SK-N-MC (cell line): Measurements from ENCODE around the gene TULP3.
"Not testable (repeated sequence)": the region's sequence is repeated elsewhere in the genome, so short reads cannot be mapped to it uniquely, and the experiment has no call there.

Experiments used
- DNase-seq: peaks from one replicate; pipeline ENCODE4 v3.0.0-alpha.2; 2011; ENCODE audit warnings: low read depth, low spot score
- H3K27ac ChIP-seq: fragments of 200-600 bp; sonication (generic); 2 replicates; pipeline ENCODE4 v1.5.1; 2016; ENCODE audit warnings: mixed run types
- H3K36me3 ChIP-seq: fragments of 200-600 bp; sonication (generic); 2 replicates; pipeline ENCODE4 v1.6.1; 2017; ENCODE audit warnings: antibody characterized with exemption, low read length, mixed read lengths; ENCODE audit not compliant: insufficient read depth
- H3K4me3 ChIP-seq: fragments of 200-600 bp; sonication (generic); 2 replicates; pipeline ENCODE4 v1.5.1; 2016
- H3K9ac ChIP-seq: fragments of 200-600 bp; sonication (generic); 2 replicates; pipeline ENCODE4 v1.8.0; 2017; ENCODE audit warnings: mixed run types, mixed read lengths; ENCODE audit not compliant: insufficient read length
- H3K9me3 ChIP-seq: fragments of 200-600 bp; sonication (generic); 2 replicates; pipeline ENCODE4 v1.6.1; 2017; ENCODE audit warnings: low read depth, mild to moderate bottlenecking, antibody characterized with exemption, low read length, moderate library complexity, mixed read lengths
- EZH2 ChIP-seq: fragments of 200-600 bp; sonication (generic); IDR thresholded peaks from one replicate; pipeline ENCODE4 v1.6.1; 2017; ENCODE audit warnings: antibody characterized with exemption
- FOXP2 ChIP-seq: optimal IDR thresholded peaks from 2 replicates; pipeline ENCODE3; 2011; ENCODE audit warnings: mild to moderate bottlenecking, moderate library complexity; ENCODE audit not compliant: insufficient read depth; ENCODE audit errors: extremely low read length, control extremely low read depth
- POLR2AphosphoS5 ChIP-seq: IDR thresholded peaks from 2 replicates; pipeline ENCODE4 v1.6.1; 2012; ENCODE audit warnings: mild to moderate bottlenecking, low read depth, low read length, borderline replicate concordance

TULP3 gene

GRCh38 chr12:2855546-2855945 is 35.1 kb upstream of the TULP3 start:
- no peak for TF ChIP-seq FOXP2
- TF ChIP-seq EZH2 = no peak
- TF ChIP-seq POLR2AphosphoS5 = no peak
- Histone ChIP-seq H3K4me3 (no peak overlapping the region), H3K27ac (no peak overlapping the region), H3K9ac (no peak overlapping the region), H3K9me3 (no peaks in the 10 kb centered on the region), H3K36me3 (peaks cover 27% of the 10 kb centered on the region)
- no peak for DNase-seq

GRCh38 chr12:2856051-2856450 is 34.6 kb upstream of the TULP3 start:
- Histone ChIP-seq H3K9me3 (no peaks in the 10 kb centered on the region), H3K4me3 (no peak overlapping the region), H3K27ac (no peak overlapping the region), H3K9ac (no peak overlapping the region), H3K36me3 (peaks cover 27% of the 10 kb centered on the region)
- TF ChIP-seq FOXP2 (no peak), EZH2 (no peak), POLR2AphosphoS5 (no peak)
- no peak for DNase-seq

DNA sequence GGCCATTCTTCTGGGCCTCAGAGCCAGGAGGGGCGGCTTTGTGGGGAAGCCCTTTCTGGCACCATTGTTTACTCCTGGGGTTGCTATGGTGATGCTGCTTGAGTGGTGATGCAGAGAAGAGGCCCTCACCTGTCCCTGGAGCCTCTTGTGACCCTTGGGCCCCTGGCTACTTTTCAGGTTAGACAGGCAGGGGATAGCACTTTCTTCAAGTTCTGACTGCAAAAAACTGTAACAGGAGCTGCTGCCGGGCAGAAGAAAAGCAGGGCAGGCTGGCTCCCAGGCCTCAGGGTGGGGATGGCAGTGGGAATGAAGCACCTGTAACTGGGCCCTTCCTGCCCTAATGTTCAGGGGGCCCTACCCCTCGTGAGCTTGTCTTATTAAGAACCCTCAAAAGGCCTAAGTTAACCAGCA is 33.7 kb upstream of the TULP3 start, which contains the start of gene TEX52:
Gene TEX52 (minus strand): TSS at position 19 of the 411 bp plus-strand sequence. CDS start 13 bp downstream, at position 6.
- no peak for DNase-seq
- Histone ChIP-seq H3K9me3 (no peaks in the 10 kb centered on the region), H3K27ac (peak within 1 kb of the TSS; percentile 44; the same call in 1 of the 2 replicates), H3K9ac (no peak within 1 kb of the TSS), H3K4me3 (no peak within 1 kb of the TSS), H3K36me3 (peaks cover 34% of the 10 kb centered on the region)
- TF ChIP-seq FOXP2 (no peak), POLR2AphosphoS5 (no peak), EZH2 (no peak)

GRCh38 chr12:2857576-2857975 is 33.1 kb upstream of the TULP3 start:
- Histone ChIP-seq H3K4me3 (no peak overlapping the region), H3K27ac (peak overlapping the region; percentile 44; the same call in 1 of the 2 replicates), H3K9ac (no peak overlapping the region), H3K36me3 (peaks cover 38% of the 10 kb centered on the region), H3K9me3 (no peaks in the 10 kb centered on the region)
- no peak for DNase-seq
- TF ChIP-seq EZH2 (no peak), FOXP2 (no peak), POLR2AphosphoS5 (no peak; the same call in 1 of the 2 replicates)

GRCh38 chr12:2858334-2858733 is 32.4 kb upstream of the TULP3 start:
- Histone ChIP-seq H3K27ac (0 out of 2 replicates have a peak overlapping the region, but pooled peaks have one; percentile 44), H3K4me3 (no peak overlapping the region), H3K9me3 (no peaks in the 10 kb centered on the region), H3K9ac (no peak overlapping the region), H3K36me3 (peaks cover 45% of the 10 kb centered on the region)
- TF ChIP-seq EZH2 (no peak), POLR2AphosphoS5 (0 out of 2 replicates have a peak, but pooled peaks have one; percentile 7)
- DNase-seq = no peak

GRCh38 chr12:2858944-2859421 is 31.7 kb upstream of the TULP3 start:
- no peak overlapping the region for H3K4me3 ChIP-seq

DNA sequence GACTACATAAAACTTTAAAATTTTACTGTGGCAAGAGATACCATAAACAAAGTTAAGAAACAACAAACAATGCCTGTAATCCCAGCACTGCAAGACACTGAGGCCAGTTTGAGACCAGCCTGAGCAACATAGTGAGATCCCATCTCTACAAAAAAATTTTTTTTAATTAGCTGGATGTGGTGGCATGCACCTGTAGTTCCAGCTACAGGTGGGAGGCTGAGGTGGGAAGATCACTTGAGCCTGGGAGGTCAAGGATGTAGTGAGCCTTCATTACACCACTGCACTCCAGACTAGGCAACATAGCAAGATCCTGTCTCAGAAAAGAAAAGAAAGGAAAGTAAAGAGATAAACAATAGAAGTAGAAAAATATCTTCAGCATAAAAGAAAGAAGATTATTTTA is 30.5 kb upstream of the TULP3 start:
- Histone ChIP-seq H3K36me3 (peaks cover 61% of the 10 kb centered on the region), H3K9ac (no peak overlapping the region), H3K9me3 (no peaks in the 10 kb centered on the region), H3K4me3 (no peak overlapping the region), H3K27ac (no peak overlapping the region)
- no peak for DNase-seq
- TF ChIP-seq EZH2 = no peak
- no peak for TF ChIP-seq POLR2AphosphoS5
- TF ChIP-seq FOXP2 = no peak

More at GRCh38 chr12:2858944-2859421, 31.7 kb upstream of the TULP3 start:
- peaks cover 49% of the 10 kb centered on the region for H3K36me3 ChIP-seq
- H3K9ac ChIP-seq = no peak overlapping the region
- TF ChIP-seq POLR2AphosphoS5 (no peak), FOXP2 (no peak), EZH2 (no peak)
- no peaks in the 10 kb centered on the region for H3K9me3 ChIP-seq
- DNase-seq = no peak
- no peak overlapping the region for H3K27ac ChIP-seq

DNA sequence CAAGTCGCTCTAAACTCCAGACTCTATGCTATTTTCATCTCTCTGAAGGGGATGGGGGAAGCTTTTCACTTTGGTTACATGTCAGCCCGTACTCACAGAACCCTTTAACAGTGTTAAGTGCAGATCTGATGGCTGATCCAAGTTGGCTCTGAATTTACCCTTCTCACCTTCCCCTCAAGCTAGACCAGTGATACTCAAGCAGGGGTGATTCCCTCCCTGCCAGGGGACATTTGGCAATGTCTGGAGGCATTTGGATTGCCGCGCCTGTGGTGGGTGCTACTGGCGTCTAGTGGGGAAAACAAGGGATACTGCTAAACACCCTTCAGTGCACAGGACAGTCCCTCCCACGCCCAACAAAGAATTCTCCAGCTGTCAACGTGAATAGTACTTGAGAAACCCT is 27.8 kb upstream of the TULP3 start:
- Histone ChIP-seq H3K27ac (no peak overlapping the region), H3K9me3 (no peaks in the 10 kb centered on the region), H3K4me3 (no peak overlapping the region), H3K9ac (no peak overlapping the region), H3K36me3 (peaks cover 83% of the 10 kb centered on the region)
- TF ChIP-seq EZH2 (no peak), POLR2AphosphoS5 (no peak), FOXP2 (no peak)
- DNase-seq = no peak

DNA sequence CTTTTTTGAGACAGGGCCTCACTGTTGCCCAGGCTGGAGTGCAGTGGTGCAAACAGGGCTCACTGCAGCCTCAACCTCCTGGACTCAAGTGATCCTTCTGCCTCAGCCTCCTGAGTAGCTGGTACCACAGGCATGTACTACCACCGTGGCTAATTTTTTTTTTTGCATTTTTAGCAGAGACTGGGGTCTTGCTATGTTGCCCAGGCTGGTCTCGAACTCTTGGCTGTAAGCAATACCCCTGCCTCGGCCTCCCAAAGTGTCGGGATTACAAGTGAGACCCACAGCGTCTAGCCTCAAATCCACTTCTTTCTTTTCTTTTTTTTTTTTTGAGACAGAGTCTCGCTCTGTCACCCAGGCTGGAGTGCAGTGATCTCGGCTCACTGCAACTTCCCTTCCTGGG is 27.3 kb upstream of the TULP3 start:
- H3K4me3 ChIP-seq, H3K9ac ChIP-seq, DNase-seq, H3K27ac ChIP-seq, H3K9me3 ChIP-seq: not testable (repeated sequence)
- peaks cover 83% of the 10 kb centered on the region for H3K36me3 ChIP-seq
